Measurements from ENCODE around the gene C9orf72. TPM values are rescaled to one million over a fixed set of nuclear protein-coding genes. Genes with fewer than 3 reads are reported as not detected.

C9orf72 gene
- total and polyA plus RNA-seq, 2 of the 8 experiments (the other 6 are each of a cell fraction or from before 2014, with no cell fraction given), result 7.2 to 17.5 TPM

DNA sequence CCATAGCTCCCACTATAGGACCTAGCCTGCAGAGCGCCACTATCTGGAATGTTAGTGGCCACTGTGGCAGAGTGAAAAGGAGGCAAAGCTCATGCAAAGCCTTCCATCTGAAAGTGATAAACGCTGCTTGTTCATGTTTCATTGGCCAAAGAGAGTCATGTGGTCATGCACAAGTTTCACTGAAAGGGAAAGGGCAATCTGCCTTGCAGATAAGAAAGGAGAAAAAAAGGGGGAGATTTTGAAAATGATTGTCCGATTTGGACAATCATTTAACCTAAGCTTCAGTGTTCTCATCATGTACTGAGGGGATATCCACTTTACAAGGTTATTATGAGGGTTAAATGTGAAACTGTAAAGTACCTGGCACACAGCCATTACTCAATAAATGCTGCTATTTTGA, 34.6 kb downstream of the C9orf72 start:
- Histone ChIP-seq H3K27me3 (replicated peaks in 1 of 4; ENCODE audit: control insufficient read depth in 3 of 4, extremely low read depth in 1 of 4, insufficient read depth in 3 of 4, low read length in 3 of 4) (no peaks in the 10 kb centered on the region), H4K8ac (ENCODE audit: extremely low read depth, insufficient read depth, low read length) (no peak overlapping the region), H2BK20ac (ENCODE audit: low read length) (no peak overlapping the region), H3K9ac (replicated peaks in 1 of 4; ENCODE audit: extremely low read depth in 1 of 4, low read depth in 3 of 4, low read length in 3 of 4) (no peak overlapping the region), H2BK120ac (replicated peaks; ENCODE audit: low read depth, low read length) (no peak overlapping the region), H2AFZ (ENCODE audit: low read length) (no peak overlapping the region), H4K5ac (ENCODE audit: insufficient read length, low read depth, low read length) (no peak overlapping the region), H3K79me1 (ENCODE audit: low read depth, low read length) (no peaks in the 10 kb centered on the region), H3K4me1 (replicated peaks in 1 of 4; ENCODE audit: control insufficient read depth in 3 of 4, insufficient read depth in 4 of 4, low read length in 3 of 4) (peaks cover 0 to 5% (median 0%) of the 10 kb centered on the region in 4 experiments; a peak in 2 of 7 replicates), H3K36me3 (ENCODE audit: control insufficient read depth in 2 of 4, insufficient read depth in 4 of 4, low read length in 3 of 4) (0 out of 8 replicates have a peak, but pooled peaks cover 0 to 3% (median 0%) of the 10 kb centered on the region in 4 experiments), H4K91ac (replicated peaks; ENCODE audit: insufficient read length, low read length) (no peak overlapping the region), H3K14ac (ENCODE audit: insufficient read length) (no peak overlapping the region), H3K27ac (ENCODE audit: low read depth, low read length) (no peak overlapping the region), H3K18ac (ENCODE audit: extremely low read depth, low read length) (no peak overlapping the region), H3K4me3 (ENCODE audit: extremely low read depth in 1 of 4, insufficient read depth in 2 of 4, low read depth in 3 of 4, low read length in 4 of 4) (no peak overlapping the region), H3K4ac (replicated peaks; ENCODE audit: insufficient read length, low read depth, low read length) (no peak overlapping the region), H2BK5ac (ENCODE audit: low read depth, low read length) (no peak overlapping the region), H3K4me2 (ENCODE audit: insufficient read depth in 1 of 2, low read depth in 2 of 2, low read length in 2 of 2) (no peak overlapping the region), H2BK15ac (ENCODE audit: low read length) (no peak overlapping the region), H3K23me2 (ENCODE audit: low read depth, low read length) (no peaks in the 10 kb centered on the region; the same call in 1 of the 2 replicates), H3K79me2 (ENCODE audit: control insufficient read depth in 1 of 2, insufficient read depth in 2 of 2, low read length in 2 of 2) (no peaks in the 10 kb centered on the region), H3K23ac (ENCODE audit: insufficient read length) (no peak overlapping the region), H3K56ac (replicated peaks; ENCODE audit: insufficient read length, low read depth, low read length) (no peak overlapping the region), H3K9me3 (ENCODE audit: insufficient read depth in 2 of 2, low read depth in 1 of 2, low read length in 1 of 2) (no peaks in the 10 kb centered on the region), H2BK12ac (ENCODE audit: low read depth, low read length) (no peak overlapping the region), H4K20me1 (replicated peaks in 1 of 2; ENCODE audit: control insufficient read depth in 1 of 2, insufficient read depth in 2 of 2, low read length in 2 of 2) (no peaks in the 10 kb centered on the region), H2AK5ac (ENCODE audit: low read depth, low read length) (no peak overlapping the region)
- ChIA-PET CTCF (ENCODE audit: partially characterized antibody) (interaction anchor here (0.7 to 4.6 kb wide), 8 partner anchors 9 to 206 kb away, joined by 3 to 48 read pairs (median 4); partner anchors contain the start of gene MOB3B), POLR2A (ENCODE audit: partially characterized antibody) (interaction anchor here (1.1 kb wide), 1 partner anchor 9 kb away, joined by 4 read pairs; the partner anchor contains the start of gene MOB3B)
- WGBS, 2 experiments (ENCODE audit: extremely low coverage in 1 of 2, insufficient coverage in 1 of 2, insufficient read length in 1 of 2, insufficient replicate concordance in 2 of 2, low coverage in 1 of 2, low lambda C conversion rate in 2 of 2, missing lambda C conversion rate in 1 of 2), result 91% methylated on average over 3 of the region's 3 CpGs; no CpG with 5 or more reads in 1 of the 2 experiments
- no peak for DNase-seq (ENCODE audit: low read depth in 1 of 2, low spot score in 2 of 2)
- FAIRE-seq, result no peak
- TF ChIP-seq BCL11A (IDR thresholded peaks at IDR 0.05; ENCODE audit: low read depth in 2 of 2, low read length in 2 of 2) (no peak), CBX5 (IDR thresholded peaks at IDR 0.05; ENCODE audit: low read depth, low read length) (no peak), SUZ12 (IDR thresholded peaks at IDR 0.05; ENCODE audit: low read length) (no peak), POLR2A (IDR thresholded peaks at IDR 0.05; ENCODE audit: control extremely low read depth in 1 of 2, low read depth in 2 of 2, low read length in 2 of 2) (no peak), SIX5 (IDR thresholded peaks at IDR 0.05; ENCODE audit: low read depth, low read length) (no peak), KDM5A (IDR thresholded peaks at IDR 0.05; ENCODE audit: low read length) (no peak), TAF7 (optimal IDR thresholded peaks at IDR 0.05; ENCODE audit: borderline replicate concordance, low read depth, low read length) (no peak), SP2 (IDR thresholded peaks at IDR 0.05; ENCODE audit: low read length) (no peak), POU5F1 (IDR thresholded peaks at IDR 0.05; ENCODE audit: low read depth, low read length) (no peak), SIRT6 (IDR thresholded peaks at IDR 0.05; ENCODE audit: low read length) (no peak)
